Measurements from ENCODE around the gene NOTO. TPM values are rescaled to one million over a fixed set of nuclear protein-coding genes. Genes with fewer than 3 reads are reported as not detected.
A peak's percentile ranks its signal among the peaks of the same experiment; 100 is the strongest.
"Not testable (repeated sequence)": the region's sequence is repeated elsewhere in the genome, so short reads cannot be mapped to it uniquely, and the experiment has no call there.

The NOTO gene
- total RNA-seq, 2 donors from 2014 or later = not detected

DNA sequence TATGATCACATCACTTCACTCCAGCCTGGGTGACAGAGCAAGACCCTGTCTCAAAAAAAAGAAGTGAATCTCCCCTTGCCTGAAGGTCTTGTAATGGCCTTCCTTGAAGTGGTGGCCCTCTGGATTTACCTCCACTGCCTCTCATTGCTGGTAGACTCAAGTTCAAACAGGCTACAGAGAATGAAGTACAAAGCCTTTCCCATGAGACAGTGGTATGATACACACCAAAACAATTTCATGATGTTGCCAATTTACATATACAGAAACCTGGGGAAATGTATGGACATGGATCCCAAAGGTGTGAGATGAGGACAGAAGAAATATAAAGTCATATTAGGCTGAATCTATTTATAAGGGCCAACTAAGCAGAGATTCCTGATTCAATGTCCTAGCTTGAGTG, 4.8 kb upstream of the NOTO start:
- peaks cover under 1% of the 10 kb centered on the region for H3K27me3 ChIP-seq (replicated peaks; ENCODE audit: insufficient read depth)
- no peaks in the 10 kb centered on the region for H3K36me3 ChIP-seq
- TF ChIP-seq CTCF (IDR thresholded peaks at IDR 0.05) = no peak
- DNase-seq (ENCODE audit: low spot score) (no peak), ATAC-seq (ENCODE audit: insufficient number of reproducible peaks, low FRiP score, low read depth) (no peak)
- no peaks in the 10 kb centered on the region for H3K9me3 ChIP-seq
- H3K4me1 ChIP-seq (ENCODE audit: control insufficient read depth in 1 of 2, low read depth in 2 of 2) = peaks cover 4 to 10% of the 10 kb centered on the region in 2 donors
- no peak overlapping the region for H3K27ac ChIP-seq
- no peak overlapping the region for H3K4me3 ChIP-seq

DNA sequence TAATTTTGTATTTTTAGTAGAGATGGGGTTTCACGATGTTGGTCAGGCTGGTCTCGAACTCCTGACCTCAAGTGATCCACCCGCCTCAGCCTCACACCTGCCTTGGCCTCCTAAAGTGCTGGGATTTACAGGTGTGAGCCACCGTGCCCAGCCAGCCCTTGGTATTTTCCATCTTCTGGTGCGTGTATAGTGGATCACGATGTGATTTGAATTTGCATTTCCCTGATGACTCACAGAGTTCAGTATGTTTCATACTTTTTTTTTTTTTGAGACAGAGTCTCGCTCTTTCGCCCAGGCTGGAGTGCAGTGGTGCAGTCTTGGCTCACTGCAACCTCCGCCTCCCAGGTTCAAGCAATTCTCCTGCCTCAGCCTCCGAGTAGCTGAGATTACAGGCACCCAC, 2.1 kb upstream of the NOTO start:
- not testable (repeated sequence) for ATAC-seq (ENCODE audit: insufficient number of reproducible peaks, low FRiP score, low read depth); DNase-seq (ENCODE audit: low spot score); H3K27me3 ChIP-seq (replicated peaks; ENCODE audit: insufficient read depth); H3K4me3 ChIP-seq; H3K9me3 ChIP-seq; H3K27ac ChIP-seq; H3K36me3 ChIP-seq
- peaks cover 7 to 18% of the 10 kb centered on the region in 2 donors for H3K4me1 ChIP-seq (ENCODE audit: control insufficient read depth in 1 of 2, low read depth in 2 of 2)

GRCh38 chr2:73203055-73203681, 794 bp downstream of the NOTO start:
- DNase-seq (ENCODE audit: low spot score) = no peak
- H3K4me3 ChIP-seq = peak overlapping the region; percentile 64
- no peaks in the 10 kb centered on the region for H3K36me3 ChIP-seq
- peaks cover 8% of the 10 kb centered on the region for H3K27me3 ChIP-seq (replicated peaks; ENCODE audit: insufficient read depth)
- no peak overlapping the region for H3K27ac ChIP-seq
- no peaks in the 10 kb centered on the region for H3K9me3 ChIP-seq
- H3K4me1 ChIP-seq (ENCODE audit: control insufficient read depth in 1 of 2, low read depth in 2 of 2) = peaks cover 7 to 18% of the 10 kb centered on the region in 2 donors
- ATAC-seq (ENCODE audit: insufficient number of reproducible peaks, low FRiP score, low read depth) = no peak
- no peak for TF ChIP-seq CTCF (IDR thresholded peaks at IDR 0.05)

DNA sequence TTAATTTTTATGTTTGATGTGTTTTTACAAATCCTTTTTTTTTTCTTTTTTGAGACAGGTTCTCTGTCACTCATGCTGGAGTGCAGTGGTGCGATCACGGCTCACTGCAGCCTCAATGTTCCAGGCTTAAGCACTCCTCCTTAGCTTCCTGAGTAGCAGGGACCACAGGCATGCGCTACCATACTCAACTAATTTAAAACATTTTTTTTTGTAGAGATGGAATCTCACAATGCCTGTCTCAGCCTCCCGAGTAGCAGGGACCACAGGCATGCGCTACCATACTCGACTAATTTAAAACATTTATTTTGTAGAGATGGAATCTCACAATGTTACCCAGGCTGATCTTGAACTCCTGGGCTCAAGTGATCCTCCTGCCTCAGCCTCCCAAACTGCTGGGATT, 3.2 kb downstream of the NOTO start:
- TF ChIP-seq CTCF (IDR thresholded peaks at IDR 0.05) = no peak
- no peak overlapping the region for H3K27ac ChIP-seq
- DNase-seq (ENCODE audit: low spot score) (no peak), ATAC-seq (ENCODE audit: insufficient number of reproducible peaks, low FRiP score, low read depth) (no peak)
- no peaks in the 10 kb centered on the region for H3K36me3 ChIP-seq
- peaks cover 8% of the 10 kb centered on the region for H3K27me3 ChIP-seq (replicated peaks; ENCODE audit: insufficient read depth)
- H3K9me3 ChIP-seq = no peaks in the 10 kb centered on the region
- H3K4me1 ChIP-seq (ENCODE audit: control insufficient read depth in 1 of 2, low read depth in 2 of 2) = peaks cover 7 to 18% of the 10 kb centered on the region in 2 donors
- no peak overlapping the region for H3K4me3 ChIP-seq

GRCh38 chr2:73208258-73208657, 5.9 kb downstream of the NOTO start:
- no peak for DNase-seq (ENCODE audit: low spot score)
- H3K9me3 ChIP-seq = no peaks in the 10 kb centered on the region
- H3K4me1 ChIP-seq (ENCODE audit: control insufficient read depth in 1 of 2, low read depth in 2 of 2) = peaks cover 12 to 18% of the 10 kb centered on the region in 2 donors
- H3K27me3 ChIP-seq (replicated peaks; ENCODE audit: insufficient read depth) = peaks cover under 1% of the 10 kb centered on the region
- TF ChIP-seq CTCF (IDR thresholded peaks at IDR 0.05) = no peak
- no peak overlapping the region for H3K27ac ChIP-seq
- no peak for ATAC-seq (ENCODE audit: insufficient number of reproducible peaks, low FRiP score, low read depth)
- no peaks in the 10 kb centered on the region for H3K36me3 ChIP-seq
- H3K4me3 ChIP-seq = no peak overlapping the region

GRCh38 chr2:73210019-73210418, 7.6 kb downstream of the NOTO start:
- H3K36me3 ChIP-seq = no peaks in the 10 kb centered on the region
- H3K27ac ChIP-seq = no peak overlapping the region
- no peaks in the 10 kb centered on the region for H3K27me3 ChIP-seq (replicated peaks; ENCODE audit: insufficient read depth)
- no peaks in the 10 kb centered on the region for H3K9me3 ChIP-seq
- H3K4me1 ChIP-seq (ENCODE audit: control insufficient read depth in 1 of 2, low read depth in 2 of 2) = peaks cover 14 to 28% of the 10 kb centered on the region in 2 donors
- ATAC-seq (ENCODE audit: insufficient number of reproducible peaks, low FRiP score, low read depth) (no peak), DNase-seq (ENCODE audit: low spot score) (no peak)
- H3K4me3 ChIP-seq = no peak overlapping the region
- TF ChIP-seq CTCF (IDR thresholded peaks at IDR 0.05) = no peak
